ENCODE measurements around the gene CELF5.

DNA sequence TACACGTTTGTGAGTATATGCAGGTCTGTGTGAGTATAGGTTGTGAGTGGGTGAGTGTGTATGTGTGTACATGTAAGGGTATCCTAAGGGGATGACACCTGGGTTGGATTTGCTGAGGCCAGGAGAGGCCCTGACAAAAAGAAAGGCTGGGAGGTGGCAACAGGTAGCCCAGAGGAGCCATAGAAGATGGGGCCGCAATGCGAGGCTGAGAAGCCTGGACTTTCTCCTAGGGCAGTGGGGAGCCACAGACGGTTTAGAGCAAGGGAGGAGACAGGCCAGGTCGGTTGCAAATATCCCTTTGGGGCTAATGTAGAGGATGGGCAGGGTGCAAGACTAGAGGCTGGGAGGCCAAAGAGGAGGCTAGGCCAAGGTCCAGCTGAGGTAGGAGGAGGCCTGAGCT lies 54.3 kb downstream of the CELF5 start:
- TF ChIP-seq POLR2A (IDR thresholded peaks at IDR 0.05; ENCODE audit: low read depth, low read length) (no peak), POLR2AphosphoS5 (IDR thresholded peaks at IDR 0.05; ENCODE audit: low read depth, low read length) (no peak)
